Retinal pigment epithelial cell (primary cell): ENCODE data around the gene ABCB1.

Experiments
- DNase-seq: peaks from one replicate; pipeline ENCODE4 v3.0.0-alpha.2; 2010; ENCODE audit warnings: low read depth
- H3K4me3 ChIP-seq: 2 replicates; pipeline ENCODE4 v1.5.1; 2011; ENCODE audit warnings: mild to moderate bottlenecking, low read length, control low read depth, moderate library complexity
- CTCF ChIP-seq: conservative IDR thresholded peaks from 2 replicates; pipeline ENCODE4 v1.5.1; 2011; ENCODE audit warnings: low read depth, low read length, control low read depth, inconsistent platforms

ABCB1 gene

GRCh38 chr7:87459941-87460340 is 140.7 kb downstream of the ABCB1 start:
- DNase-seq, result no peak
- TF ChIP-seq CTCF, result no peak
- no peak overlapping the region for H3K4me3 ChIP-seq

GRCh38 chr7:87458148-87458547 is 142.5 kb downstream of the ABCB1 start:
- no peak overlapping the region for H3K4me3 ChIP-seq
- TF ChIP-seq CTCF, result no peak
- no peak for DNase-seq

- no peak for TF ChIP-seq CTCF
- no peak overlapping the region for H3K4me3 ChIP-seq
- DNase-seq, result no peak
Measured at GRCh38 chr7:87456247-87456646, 144.4 kb downstream of the ABCB1 start.
